ENCODE data around the gene TASL.

DNA sequence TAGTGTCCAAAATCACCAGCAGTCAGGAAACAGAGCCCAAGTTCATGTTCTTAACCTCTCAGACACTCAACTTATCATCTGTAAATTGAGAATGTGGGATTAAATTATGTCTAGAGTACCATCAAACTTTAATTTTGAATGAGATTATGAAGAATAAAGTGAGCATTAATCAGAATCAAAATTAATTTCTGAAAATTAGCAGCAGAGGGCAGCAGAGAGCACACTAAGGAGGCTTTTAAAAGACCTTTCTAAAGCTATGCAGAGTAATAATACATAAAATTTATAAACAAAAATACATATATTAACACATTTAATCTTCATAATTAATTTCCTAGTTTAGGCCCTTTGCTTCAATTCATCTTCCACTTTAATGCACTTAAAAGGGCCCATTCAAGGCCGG, 7.1 kb downstream of the TASL start:
- TF ChIP-seq, protein P1, sequence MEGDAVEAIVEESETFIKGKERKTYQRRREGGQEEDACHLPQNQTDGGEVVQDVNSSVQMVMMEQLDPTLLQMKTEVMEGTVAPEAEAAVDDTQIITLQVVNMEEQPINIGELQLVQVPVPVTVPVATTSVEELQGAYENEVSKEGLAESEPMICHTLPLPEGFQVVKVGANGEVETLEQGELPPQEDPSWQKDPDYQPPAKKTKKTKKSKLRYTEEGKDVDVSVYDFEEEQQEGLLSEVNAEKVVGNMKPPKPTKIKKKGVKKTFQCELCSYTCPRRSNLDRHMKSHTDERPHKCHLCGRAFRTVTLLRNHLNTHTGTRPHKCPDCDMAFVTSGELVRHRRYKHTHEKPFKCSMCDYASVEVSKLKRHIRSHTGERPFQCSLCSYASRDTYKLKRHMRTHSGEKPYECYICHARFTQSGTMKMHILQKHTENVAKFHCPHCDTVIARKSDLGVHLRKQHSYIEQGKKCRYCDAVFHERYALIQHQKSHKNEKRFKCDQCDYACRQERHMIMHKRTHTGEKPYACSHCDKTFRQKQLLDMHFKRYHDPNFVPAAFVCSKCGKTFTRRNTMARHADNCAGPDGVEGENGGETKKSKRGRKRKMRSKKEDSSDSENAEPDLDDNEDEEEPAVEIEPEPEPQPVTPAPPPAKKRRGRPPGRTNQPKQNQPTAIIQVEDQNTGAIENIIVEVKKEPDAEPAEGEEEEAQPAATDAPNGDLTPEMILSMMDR (IDR thresholded peaks at IDR 0.05; ENCODE audit: borderline replicate concordance, extremely low read depth, low read length, poor library complexity, severe bottlenecking) = peak; percentile 51
- no peak for TF ChIP-seq EZH2 (IDR thresholded peaks at IDR 0.05; ENCODE audit: borderline replicate concordance, low read depth, low read length, severe bottlenecking)

All from DND-41 (cell line).